ENCODE data around the gene DTYMK. TPM values are rescaled to one million over a fixed set of nuclear protein-coding genes. Genes with fewer than 3 reads are reported as not detected.

The DTYMK gene
- total RNA-seq, 1 donor from 2014 or later = 48.2 TPM

- no peak for DNase-seq (ENCODE audit: low read depth, low spot score)
Measured at GRCh38 chr2:241706537-241706936, 19.9 kb upstream of the DTYMK start.

GRCh38 chr2:241703032-241703604, 16.5 kb upstream of the DTYMK start:
- DNase-seq (ENCODE audit: low read depth, low spot score) = no peak

GRCh38 chr2:241702155-241703031, 15.8 kb upstream of the DTYMK start:
- no peak for DNase-seq (ENCODE audit: low read depth, low spot score)

GRCh38 chr2:241701399-241702154, 15.0 kb upstream of the DTYMK start, which contains the start of gene ING5:
ING5 (plus strand) TSS chr2:241702039; CDS start chr2:241702066, 27 bp downstream.
- DNase-seq (ENCODE audit: low read depth, low spot score) = peak; percentile 67

- no peak for DNase-seq (ENCODE audit: low read depth, low spot score)
Measured at GRCh38 chr2:241701149-241701398, 14.5 kb upstream of the DTYMK start.

- no peak for DNase-seq (ENCODE audit: low read depth, low spot score)
Measured at GRCh38 chr2:241695651-241696050, 9.0 kb upstream of the DTYMK start.

GRCh38 chr2:241692448-241692847, 5.8 kb upstream of the DTYMK start:
- DNase-seq (ENCODE audit: low read depth, low spot score) = no peak

GRCh38 chr2:241690202-241690717, 3.6 kb upstream of the DTYMK start:
- no peak for DNase-seq (ENCODE audit: low read depth, low spot score)

- no peak for DNase-seq (ENCODE audit: low read depth, low spot score)
Measured at GRCh38 chr2:241689306-241689705, 2.7 kb upstream of the DTYMK start.

GRCh38 chr2:241686324-241686649, 328 bp downstream of the DTYMK start:
- DNase-seq (ENCODE audit: low read depth, low spot score) = no peak

GRCh38 chr2:241680827-241681599, 5.6 kb downstream of the DTYMK start:
- peak; percentile 55 for DNase-seq (ENCODE audit: low read depth, low spot score)

GRCh38 chr2:241680044-241680443, 6.6 kb downstream of the DTYMK start:
- DNase-seq (ENCODE audit: low read depth, low spot score) = no peak

- no peak for DNase-seq (ENCODE audit: low read depth, low spot score)
Measured at GRCh38 chr2:241678784-241679540, 7.7 kb downstream of the DTYMK start.

- DNase-seq (ENCODE audit: low read depth, low spot score) = no peak
Measured at GRCh38 chr2:241678307-241678706, 8.3 kb downstream of the DTYMK start.

- no peak for DNase-seq (ENCODE audit: low read depth, low spot score)
Measured at GRCh38 chr2:241677392-241677791, 9.2 kb downstream of the DTYMK start.

GRCh38 chr2:241676665-241677064, 9.9 kb downstream of the DTYMK start:
- no peak for DNase-seq (ENCODE audit: low read depth, low spot score)

GRCh38 chr2:241675885-241676284, 10.7 kb downstream of the DTYMK start:
- no peak for DNase-seq (ENCODE audit: low read depth, low spot score)

- DNase-seq (ENCODE audit: low read depth, low spot score) = no peak
Measured at GRCh38 chr2:241673797-241674725, 12.6 kb downstream of the DTYMK start.

GRCh38 chr2:241673189-241673663, 13.4 kb downstream of the DTYMK start:
- DNase-seq (ENCODE audit: low read depth, low spot score) = no peak
